Gastrocnemius medialis (tissue), 4 donors: Measurements from ENCODE around the gene ZNF587B.
"Not testable (repeated sequence)": the region's sequence is repeated elsewhere in the genome, so short reads cannot be mapped to it uniquely, and the experiment has no call there.

Source experiments
- POLR2A ChIP-seq, 2 donors: fragments of 450-650 bp; IDR thresholded peaks; one replicate each; pipeline ENCODE4 v1.6.1; 2017; ENCODE audit warnings: antibody characterized with exemption in 2 of 2, mild to moderate bottlenecking in 2 of 2, moderate library complexity in 2 of 2
- TF ChIP-seq, protein P1 (sequence below), 5 experiments: fragments of 450-650 bp in 3 of 5; fragments of 200-600 bp in 2 of 5; sonication (generic) in 2 of 5; IDR thresholded peaks in 4 of 5; conservative IDR thresholded peaks in 1 of 5; 1 replicate in 4 of 5; 2 replicates in 1 of 5; pipeline ENCODE4 v1.5.1; 2016 to 2019; ENCODE audit warnings: antibody characterized with exemption in 5 of 5, mild to moderate bottlenecking in 3 of 5, moderate library complexity in 3 of 5

DNA sequence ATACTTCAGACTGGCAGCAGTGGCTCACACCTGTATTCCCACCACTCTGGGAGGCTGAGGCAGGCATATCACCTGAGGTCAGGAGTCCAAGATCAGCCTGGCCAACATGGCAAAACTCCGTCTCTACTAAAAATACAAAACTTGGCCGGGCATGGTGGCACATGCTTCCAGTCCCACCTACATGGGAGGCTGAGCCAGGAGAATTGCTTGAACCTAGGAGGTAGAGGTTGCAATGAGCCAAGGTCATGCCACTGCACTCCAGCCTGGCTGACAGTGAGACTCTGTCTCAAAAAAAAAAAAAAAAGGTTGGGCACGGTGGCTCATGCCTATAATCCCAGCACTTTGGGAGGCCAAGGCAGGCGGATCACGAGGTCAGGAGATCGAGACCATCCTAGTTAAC lies 39.6 kb downstream of the ZNF587B start:
- TF ChIP-seq, protein P1, sequence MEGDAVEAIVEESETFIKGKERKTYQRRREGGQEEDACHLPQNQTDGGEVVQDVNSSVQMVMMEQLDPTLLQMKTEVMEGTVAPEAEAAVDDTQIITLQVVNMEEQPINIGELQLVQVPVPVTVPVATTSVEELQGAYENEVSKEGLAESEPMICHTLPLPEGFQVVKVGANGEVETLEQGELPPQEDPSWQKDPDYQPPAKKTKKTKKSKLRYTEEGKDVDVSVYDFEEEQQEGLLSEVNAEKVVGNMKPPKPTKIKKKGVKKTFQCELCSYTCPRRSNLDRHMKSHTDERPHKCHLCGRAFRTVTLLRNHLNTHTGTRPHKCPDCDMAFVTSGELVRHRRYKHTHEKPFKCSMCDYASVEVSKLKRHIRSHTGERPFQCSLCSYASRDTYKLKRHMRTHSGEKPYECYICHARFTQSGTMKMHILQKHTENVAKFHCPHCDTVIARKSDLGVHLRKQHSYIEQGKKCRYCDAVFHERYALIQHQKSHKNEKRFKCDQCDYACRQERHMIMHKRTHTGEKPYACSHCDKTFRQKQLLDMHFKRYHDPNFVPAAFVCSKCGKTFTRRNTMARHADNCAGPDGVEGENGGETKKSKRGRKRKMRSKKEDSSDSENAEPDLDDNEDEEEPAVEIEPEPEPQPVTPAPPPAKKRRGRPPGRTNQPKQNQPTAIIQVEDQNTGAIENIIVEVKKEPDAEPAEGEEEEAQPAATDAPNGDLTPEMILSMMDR (IDR thresholded peaks at IDR 0.05 in 4 of 5, conservative IDR thresholded peaks at IDR 0.05 in 1 of 5) = not testable (repeated sequence)
- not testable (repeated sequence) for TF ChIP-seq POLR2A (IDR thresholded peaks at IDR 0.05)
